NCI-H1092 (cell line): ENCODE measurements around the gene SLC2A10.
A peak's percentile ranks its signal among the peaks of the same experiment; 100 is the strongest.

Experiments
- DNase-seq: peaks from one replicate; lab custom pipeline; 2025; lab: John Stamatoyannopoulos, UW

SLC2A10 gene

DNA sequence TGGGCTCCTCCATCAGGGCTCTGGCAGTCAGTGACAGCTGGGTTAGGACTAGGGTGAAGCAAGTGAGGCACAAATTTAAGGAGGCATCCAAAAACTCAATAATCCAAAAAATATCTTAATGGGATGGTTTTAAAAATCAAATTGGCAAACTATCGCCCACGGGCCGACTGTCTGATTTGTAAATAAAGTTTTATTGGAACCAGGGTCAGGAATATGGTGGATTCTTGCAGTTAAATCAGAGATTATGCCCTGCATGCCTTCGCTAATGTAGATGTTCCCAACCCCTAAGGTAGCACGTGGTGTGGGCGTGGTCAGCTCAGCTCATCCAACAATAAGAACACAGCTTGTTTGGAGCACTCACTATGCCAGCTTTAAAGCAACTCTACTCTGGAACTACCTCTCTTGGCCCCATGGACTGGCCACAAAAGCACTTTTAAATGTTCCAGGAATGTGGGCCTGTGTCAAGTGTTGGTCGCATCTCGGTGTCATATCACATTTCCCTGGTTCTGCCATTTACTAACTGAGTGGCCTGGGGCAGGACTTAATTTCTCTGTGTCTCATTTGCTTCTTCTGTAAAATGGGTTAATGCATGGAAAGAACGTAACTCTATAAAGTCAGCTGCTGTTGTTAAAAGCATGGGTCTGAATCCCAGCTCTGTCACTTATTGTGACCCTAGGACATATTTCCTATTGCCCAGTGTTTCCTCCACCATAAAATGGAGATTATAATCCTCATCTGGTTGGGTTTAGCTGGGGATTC, 27.2 kb upstream of the SLC2A10 start:
- DNase-seq = no peak

DNA sequence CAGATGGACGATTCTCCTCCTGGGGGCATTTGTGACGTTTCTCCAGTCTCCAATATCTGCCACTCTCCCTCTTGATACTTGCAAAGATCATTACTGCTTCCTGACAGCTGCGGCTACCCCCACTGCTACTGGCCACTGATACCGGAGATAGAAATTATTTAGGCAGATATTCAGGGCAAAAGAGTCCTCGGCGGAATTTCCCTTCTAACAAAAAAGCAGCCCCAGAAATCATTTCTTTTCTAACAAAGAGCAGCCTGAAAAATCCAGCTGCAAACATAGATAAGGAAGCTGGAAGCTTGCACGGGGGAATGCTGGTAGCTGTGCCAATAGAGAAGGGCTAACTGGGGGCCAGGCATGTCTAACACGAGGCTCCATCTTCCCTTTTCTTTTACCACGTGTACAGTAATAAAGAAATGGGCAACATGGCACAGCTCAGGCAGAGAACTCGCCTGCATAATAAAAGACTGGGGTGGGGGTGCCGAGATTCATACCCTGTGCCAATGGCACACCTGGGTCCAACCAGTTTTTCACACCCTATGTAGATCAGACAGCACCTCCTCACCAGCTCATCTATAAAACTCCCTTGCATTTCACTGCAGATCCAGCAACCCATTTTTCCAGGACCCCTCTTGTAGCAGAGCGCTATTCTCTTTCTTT, 26.3 kb upstream of the SLC2A10 start:
- no peak for DNase-seq

DNA sequence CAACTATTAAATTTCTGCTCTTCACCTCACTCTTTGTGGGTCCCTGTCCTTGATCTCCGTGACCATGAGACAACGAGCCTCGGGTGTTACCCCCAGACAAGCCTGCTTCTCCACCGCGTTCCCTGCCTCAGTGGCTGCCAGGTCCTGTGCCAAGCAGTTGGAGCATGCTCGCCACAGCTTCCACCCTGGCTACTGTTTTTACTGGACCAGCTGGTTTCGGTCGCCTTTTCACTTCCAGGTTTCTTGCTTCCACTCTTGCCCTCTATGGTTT, 25.8 kb upstream of the SLC2A10 start:
- no peak for DNase-seq

DNA sequence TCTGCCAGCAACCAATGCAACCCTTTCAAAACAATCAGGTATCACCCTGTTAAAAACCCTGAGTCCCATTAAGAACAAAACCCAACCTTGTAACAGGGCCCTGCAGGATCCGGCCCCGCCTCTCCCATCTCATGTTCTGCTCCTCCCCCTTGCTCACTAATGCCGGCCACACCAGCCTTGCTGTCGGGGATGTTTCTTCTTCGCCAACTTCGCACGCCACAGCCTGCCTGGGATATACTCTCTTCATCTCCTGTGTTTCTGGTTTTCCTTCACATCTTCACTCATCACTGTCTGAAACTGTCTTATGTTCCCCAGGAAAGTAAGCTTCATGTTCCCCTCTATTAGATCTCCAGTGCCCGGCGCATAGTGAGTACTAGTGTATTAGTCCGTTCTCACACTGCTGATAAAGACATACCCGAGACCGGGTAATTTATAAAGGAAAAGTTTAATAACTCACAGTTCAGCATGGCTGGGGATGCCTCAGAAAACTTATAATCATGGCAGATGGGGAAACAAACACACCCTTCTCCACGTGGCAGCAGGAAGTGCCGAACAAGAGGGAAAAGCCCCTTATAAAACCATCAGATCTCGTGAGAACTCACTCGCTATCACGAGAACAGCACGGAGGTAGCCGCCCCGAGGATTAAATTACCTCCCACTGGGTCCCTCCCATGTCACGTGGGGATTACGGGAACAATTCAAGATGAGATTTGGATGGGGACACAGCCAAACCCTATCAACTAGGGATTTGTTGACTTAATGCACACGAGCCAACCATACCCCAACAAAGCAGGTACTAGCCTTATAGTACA, 25.3 kb upstream of the SLC2A10 start:
- DNase-seq = no peak

DNA sequence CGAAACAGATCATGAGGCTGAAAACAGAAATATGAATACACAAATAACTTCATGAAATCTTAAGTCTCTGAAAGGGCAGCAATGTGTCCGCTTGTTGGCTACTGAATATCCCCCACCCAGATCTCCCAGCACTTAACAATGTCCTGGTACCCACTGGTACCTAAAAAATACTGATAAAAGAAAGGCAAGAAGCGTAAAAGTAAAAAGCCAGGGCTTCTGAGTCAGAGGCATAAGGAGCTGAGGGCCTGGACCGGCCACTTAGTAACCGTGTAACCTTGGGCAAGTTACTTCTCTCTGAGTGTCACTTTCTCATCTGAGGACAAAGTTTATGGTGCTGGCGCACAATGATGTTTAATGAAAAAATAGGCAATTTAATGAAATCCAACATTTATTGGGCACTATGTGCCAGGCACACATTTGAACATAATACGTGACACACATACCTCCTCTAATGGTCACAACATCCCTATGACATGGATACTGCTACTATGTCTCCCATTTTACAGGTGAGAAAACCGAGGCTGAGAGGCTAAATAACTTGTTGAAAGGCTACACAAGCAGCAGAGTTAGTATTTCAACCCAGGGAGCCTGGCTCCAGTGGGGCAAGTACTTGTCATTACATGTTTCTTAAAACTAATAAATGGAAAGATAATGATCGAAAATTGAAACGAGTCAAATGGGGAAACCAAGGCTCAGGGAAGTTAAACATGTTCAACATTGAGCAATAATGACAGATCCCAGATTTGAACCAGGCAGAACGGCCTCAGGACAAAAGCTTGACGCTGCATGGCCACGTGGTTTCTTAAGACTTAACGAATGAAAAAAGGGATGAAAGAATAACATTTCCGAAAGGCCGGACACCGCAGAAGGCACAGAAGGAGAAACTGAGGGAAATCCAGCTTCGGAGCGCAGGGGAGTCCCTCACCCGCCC, 21.0 kb upstream of the SLC2A10 start:
- DNase-seq = no peak

DNA sequence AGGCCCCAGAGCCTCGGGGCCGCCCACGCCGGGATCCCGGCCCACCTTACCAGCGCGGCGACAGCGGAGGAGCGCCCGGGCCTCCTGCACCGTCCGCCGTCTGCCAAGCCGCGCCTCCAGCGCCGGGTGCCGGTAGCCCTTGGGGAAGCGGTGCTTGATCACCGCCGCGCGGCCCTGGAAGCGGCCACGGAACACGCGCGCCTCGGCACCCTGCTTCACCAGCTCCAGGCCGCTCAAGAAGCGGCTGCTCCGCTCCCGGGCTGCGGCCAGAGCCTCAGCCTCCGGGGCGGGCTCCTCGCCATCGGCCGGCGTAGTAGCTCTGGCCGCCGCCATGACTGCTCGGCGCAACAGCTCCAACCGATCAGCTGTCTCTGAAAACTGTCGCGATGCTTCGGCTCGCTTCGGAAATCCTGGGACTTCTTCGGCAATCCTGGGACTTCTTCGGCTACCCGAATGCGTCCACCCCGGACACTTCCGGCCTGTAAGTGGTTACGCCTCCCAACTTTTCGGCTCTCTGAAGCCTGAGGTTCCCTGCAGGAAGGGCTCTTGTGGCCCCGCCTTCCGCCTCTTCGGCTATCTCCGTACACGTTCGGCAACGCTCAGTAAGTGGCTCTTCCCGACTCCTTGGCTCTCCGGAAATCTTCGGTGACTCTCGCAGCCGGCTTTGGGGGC, 20.2 kb upstream of the SLC2A10 start, which contains the start of gene TP53RK:
TSS of gene TP53RK (minus strand) at position 363 of the 672 bp plus-strand sequence. CDS start at position 333, 30 bp downstream.
- DNase-seq = peak; percentile 81

DNA sequence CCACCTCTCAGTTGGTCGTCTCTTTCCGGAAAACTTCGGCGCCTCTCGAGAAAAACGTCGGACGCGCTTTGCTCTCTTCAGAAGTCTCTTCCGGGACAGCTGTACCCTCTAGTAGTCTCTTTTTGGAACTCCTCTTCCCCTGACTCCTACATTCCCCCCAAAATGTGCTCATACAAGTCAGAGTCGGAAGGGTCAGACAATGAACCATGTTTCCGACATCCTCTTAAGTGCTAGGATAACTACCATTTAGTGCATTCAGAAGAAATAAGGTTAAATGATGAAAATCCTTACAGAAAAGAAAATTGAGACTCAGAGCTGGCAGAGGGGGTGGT, 19.7 kb upstream of the SLC2A10 start:
- DNase-seq = no peak

DNA sequence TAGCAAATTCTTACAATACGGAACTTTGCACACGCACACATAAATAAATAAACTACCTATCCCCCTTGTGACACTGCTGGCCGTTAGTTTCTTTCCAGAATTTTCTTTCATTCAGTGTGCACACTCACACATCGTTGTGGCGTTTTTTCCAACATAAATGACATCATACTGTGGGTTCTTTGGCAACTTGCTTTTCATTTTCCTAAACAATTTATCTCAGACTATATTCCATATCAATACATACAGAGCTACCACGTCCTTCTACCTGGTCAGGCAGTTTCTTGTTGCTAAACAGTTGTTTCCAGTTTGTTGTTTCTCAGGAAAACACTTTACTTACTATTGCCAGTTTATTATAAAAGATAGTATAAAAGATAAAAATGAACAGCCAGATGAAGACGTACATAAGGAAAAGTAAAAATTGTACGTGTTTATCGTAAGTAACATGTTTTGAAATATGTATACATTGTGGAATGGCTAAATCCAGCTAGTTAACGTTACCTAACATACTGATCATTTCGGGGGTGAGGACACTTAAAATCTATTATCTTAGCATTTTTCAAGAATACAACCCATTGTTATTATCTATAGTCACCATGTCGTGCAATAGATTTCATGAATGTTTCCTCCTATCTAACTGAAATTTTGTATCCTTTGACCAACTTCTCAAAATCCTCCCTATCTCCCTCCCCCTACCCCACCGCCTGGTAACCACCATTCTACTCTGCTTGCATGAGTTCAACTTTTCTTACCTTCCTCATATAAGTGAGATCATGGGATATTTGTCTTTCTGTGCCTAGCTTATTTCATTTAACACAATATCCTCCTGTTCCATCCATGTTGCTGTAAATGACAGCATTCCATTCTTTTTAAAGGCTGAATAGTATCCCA, 19.0 kb upstream of the SLC2A10 start:
- DNase-seq = no peak

DNA sequence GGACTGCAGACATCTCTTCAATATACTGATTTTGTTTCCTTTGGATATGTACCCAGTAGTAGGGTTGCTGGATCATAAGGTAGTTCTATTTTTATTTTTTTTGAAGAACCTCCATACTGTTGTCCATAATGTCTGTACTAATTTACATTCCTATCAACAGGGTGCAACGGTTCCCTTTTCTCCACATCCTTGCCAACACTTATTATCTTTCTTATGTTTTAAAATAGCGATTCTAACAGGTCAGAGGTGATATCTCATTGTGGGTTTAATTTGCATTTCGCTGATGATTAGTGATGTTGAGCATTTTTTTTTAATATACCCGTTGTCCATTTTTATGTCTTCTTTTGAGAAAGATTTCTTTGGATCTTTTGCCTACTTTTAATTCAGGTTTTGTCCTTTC, 18.3 kb upstream of the SLC2A10 start:
- DNase-seq = no peak

DNA sequence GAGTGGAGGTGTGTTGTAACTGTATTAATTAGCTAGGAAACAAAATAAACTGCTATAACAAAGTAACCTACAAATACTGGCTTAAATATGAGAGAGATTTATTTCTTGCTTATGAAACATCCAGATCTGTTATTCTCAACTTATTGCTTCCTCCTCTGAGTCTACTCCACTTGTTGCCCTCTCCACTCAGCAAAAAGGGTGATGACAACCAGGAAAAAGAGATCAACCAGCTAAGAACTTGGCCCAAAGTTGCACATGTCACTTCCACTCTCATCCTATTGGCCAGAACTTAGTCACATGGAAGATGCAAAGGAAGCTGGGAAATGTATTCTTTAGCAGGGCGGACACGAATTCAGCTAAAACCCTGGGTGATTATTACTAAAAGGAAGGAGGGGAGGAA, 15.0 kb upstream of the SLC2A10 start:
- DNase-seq = no peak

DNA sequence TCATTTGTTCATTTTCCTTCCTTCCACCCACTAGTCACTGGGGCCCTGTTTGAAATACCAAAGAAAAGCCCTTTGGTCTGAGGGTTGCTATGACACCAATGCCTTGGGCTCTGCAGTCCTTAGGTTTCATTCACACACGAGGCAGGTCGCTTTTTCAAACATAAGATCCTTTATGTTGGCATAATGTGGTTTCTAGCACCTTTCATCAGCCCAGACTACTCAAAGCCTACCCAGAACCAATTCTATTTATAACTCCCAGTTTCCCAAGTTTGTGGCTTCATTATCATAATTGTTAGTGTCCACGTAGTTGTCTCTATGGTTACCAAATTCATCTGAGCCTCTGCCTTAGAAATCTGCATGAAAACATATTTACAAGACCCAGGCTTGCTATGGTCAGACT, 13.6 kb upstream of the SLC2A10 start:
- no peak for DNase-seq

DNA sequence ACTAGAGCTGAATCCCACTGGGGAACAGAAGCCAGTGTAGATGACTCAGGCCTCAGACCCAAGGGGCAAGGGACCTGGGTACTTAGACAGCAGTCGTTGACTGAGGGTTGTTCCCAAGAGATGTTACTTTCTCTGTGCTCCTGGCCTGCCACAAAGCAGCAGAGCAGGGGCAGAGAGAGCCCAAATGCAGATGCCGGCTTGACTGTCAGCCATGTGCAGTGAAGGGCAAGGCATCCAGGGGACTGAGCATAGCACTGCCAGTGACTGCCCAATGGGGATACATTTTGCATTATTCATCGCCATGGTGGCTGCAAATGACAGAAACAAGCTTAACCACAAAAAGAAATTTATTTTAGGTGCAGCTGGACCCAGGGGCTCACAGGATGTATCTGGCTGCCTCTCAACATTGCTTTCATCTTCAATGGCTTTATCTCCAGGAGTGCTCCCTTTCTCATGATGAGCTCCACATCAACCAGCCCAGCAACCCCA, 12.6 kb upstream of the SLC2A10 start:
- DNase-seq = no peak

DNA sequence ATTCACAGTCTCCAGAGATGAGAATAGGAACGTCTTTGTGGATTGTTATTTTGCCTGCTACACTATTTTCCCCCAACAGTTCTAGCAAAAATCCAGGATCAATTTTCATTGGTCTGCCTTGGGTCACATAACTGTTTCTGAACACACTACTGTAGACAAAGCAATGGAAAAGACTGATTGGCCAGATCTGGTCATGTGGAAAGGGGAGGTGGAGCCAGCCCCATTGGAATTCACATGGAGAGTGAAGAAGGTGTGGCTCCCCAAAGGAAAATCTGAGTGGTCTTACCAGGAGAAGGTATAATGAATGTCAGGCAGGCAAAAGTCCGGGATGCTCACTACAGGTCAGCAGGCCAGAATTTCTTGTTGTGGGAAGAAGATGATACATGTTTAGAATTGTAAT, 10.7 kb upstream of the SLC2A10 start:
- DNase-seq = no peak

DNA sequence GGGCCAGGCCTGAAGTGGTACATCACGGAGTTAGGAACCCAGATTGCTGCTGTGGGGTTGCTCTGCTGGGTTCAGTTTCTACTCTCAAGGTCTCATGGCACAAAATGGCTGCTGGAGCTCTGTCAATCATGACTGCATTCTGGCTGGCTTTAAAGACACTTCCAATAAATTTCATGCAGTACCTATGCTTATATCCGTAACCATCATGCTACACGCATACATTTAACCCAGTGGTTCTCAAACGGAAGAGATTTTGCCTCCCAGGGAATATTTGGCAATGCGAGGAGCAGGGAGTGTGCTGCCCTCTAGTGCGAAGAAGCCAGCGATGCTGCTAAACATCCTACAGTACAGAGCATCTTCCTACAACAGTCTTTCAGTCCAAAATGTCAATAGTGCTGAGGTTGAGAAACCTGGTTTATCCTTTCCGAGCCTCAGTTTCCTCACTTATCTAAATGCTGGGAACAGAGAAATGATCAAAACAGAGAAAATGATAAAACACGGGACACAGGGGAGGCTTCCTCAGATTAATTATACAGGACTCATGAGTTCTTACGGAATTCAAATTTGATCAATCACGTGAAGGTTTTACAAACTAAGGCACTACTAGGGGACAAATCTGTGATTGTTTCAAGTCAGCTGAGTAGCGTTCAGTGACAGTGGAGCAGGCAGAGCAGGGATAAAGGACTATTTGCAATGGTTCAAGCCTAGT, 9.6 kb upstream of the SLC2A10 start:
- no peak for DNase-seq

DNA sequence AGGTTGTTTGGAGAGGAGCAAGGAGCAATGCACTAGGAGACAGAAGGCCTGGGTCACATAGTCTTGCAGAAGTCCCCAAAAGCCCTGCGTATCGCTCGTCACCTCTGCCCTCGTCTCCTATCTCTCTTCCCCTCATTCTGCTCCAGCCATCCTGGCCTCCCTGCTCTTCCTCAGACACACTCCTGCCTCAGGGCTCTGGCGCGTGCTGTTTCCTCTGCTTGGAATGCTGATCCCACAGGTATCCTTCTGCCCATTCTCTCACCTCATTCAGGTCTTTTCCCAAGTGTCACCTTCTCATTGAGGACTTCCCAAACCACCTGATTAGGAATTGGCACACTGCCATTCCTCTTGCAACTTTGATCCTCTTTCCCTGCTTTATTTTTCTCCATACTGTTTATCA, 9.0 kb upstream of the SLC2A10 start:
- no peak for DNase-seq

DNA sequence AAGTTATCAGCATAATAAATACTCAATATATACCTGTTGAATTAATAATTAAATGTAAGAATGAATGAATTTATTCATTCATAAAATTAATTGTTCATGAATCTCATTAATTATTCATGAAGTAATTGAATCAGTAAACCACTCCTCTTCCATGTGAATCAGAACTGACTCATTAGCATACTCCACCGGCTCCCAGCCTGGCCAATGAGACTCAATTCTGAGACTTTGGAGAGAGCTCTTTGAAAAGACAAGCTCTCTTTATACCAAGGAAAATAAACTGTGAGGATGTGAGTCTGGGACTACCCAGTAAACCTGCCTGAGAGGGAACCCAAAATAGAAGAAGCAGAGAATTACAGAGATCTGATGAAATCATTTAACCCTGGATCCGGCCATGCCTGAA, 8.4 kb upstream of the SLC2A10 start:
- DNase-seq = no peak

DNA sequence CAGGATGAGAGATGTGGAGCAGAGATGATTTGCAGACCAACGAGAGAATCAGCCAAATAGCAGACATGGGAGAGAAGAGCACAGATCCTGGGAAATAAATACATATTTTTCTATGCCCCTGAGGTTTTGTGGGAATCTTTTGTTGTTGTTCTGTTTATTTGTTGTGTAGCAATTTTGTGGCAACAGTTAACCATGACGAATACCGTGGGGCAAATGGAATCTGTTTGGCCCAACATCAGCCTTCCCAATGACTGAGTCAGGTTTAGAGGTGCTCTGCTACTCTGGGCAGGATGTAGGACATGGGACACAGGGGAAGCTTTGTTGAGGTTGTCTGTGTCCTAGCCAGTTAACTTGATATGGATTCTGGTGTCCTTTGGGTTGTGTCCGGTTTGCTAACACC, 7.9 kb upstream of the SLC2A10 start:
- DNase-seq = no peak

DNA sequence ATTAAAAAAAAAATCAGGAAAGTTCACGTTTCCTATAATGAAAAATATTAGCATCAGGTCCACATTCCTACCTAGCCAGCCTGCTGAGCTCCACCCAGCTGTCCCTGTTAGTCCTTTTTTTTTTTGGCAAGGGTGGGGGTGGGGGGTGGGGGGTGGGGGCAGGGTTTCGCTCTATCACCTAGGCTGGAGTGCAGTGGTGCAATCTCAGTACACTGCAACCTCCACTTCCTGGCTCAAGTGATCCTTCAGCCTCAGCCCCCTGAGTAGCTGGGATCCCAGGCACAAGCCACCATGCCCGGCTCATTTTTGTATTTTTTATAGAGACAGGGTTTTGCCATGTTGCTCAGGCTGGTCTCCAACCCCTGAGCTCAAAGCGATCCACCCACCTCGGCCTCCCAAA, 7.5 kb upstream of the SLC2A10 start:
- no peak for DNase-seq

DNA sequence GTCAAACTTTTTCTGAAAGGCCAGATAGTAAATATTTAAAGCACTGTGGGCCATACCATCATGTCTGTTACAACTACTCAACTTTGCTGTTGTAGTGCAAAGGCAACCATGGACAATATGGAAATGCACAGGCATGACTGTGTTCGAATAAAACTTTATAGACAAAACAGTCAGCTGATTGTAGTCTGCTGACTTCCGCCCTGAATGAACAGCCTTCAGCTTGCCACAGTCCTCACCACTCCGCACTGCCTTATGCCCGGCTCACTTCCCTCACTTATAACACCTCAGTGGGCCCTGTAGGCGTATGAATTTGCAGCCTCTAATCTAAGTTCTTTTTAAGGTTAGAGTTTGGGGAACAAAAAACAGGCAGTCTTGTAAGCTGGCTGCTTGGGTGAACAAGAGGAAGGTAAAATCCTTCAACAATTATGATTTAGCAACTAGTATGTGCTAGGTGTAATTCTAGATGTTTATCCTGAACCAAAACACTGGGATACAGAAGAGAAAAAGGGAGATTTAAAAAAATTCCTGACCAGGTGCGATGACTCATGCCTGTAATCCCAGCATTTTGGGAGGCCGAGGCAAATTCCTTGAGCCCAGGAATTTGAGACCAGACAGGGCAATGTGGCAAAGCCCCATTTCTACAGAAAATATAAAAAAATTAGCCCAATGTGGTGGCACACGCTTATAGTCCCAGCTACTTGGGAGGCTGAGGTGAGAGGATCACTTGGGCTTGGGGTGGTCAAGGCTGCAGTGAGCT, 6.8 kb upstream of the SLC2A10 start:
- DNase-seq = no peak
